Stomach smooth muscle (tissue), 2 donors: Measurements from ENCODE around the gene FTO.

ENCODE experiments used
- H3K27ac ChIP-seq: one replicate; pipeline ENCODE4 v1.7.0; 2013; ENCODE audit warnings: mild to moderate bottlenecking, low read length, inconsistent platforms
- H3K27me3 ChIP-seq, 2 donors: one replicate each; pipeline ENCODE4 v1.7.0; 2013; ENCODE audit warnings: low read length in 2 of 2; ENCODE audit not compliant: insufficient read depth in 2 of 2, control insufficient read depth in 1 of 2
- H3K36me3 ChIP-seq, 2 donors: one replicate each; pipeline ENCODE4 v1.7.0; 2013; ENCODE audit warnings: low read length in 2 of 2; ENCODE audit not compliant: control insufficient read depth in 2 of 2, insufficient read depth in 2 of 2
- H3K4me1 ChIP-seq: one replicate; pipeline ENCODE4 v1.7.0; 2013; ENCODE audit warnings: low read length; ENCODE audit not compliant: control insufficient read depth, insufficient read depth
- H3K4me3 ChIP-seq, 2 donors: one replicate each; pipeline ENCODE4 v1.7.0; 2013; ENCODE audit warnings: low read length in 2 of 2
- H3K9ac ChIP-seq, 2 donors: one replicate each; pipeline ENCODE4 v1.7.0; 2013; ENCODE audit warnings: low read length in 2 of 2, mild to moderate bottlenecking in 1 of 2
- H3K9me3 ChIP-seq, 2 donors: one replicate each; pipeline ENCODE4 v1.7.0; 2013; ENCODE audit warnings: low read length in 2 of 2; ENCODE audit not compliant: control insufficient read depth in 2 of 2
- donor health status: healthy.
- donor health status: Pancreatic carcinoma.

FTO gene

DNA sequence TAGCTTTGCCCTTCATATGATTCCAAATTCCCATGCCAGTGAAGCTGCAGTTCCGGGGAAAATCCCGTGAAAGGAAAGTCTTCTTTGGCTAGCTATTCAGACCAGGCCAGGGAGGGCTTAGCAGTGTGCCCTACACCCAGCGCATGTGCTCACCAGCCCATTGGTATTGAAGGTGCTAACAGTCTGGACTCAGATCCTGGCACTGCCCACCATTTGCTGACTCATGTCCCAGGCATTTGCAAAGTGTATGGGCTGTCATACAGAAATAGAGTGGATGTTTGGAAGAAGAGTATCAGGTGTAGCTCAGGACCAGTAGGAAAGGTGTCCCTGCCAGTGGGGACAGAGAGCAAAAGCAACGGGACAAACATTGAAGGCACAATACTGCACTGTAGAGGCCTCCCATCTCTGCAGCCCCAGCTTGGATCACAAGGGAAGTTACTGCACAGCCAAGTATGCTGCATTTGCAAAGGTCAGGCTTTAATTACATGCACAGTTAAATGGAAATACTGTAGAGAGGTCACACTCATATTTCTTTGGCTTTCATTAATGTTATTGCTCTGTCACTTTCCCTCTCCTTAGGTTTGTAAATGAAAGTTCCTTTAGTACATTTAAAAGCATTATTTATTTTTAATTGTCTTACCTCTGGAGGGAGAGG is 362.6 kb downstream of the FTO start:
- H3K4me3 ChIP-seq, result no peak overlapping the region
- no peak overlapping the region for H3K27ac ChIP-seq

DNA sequence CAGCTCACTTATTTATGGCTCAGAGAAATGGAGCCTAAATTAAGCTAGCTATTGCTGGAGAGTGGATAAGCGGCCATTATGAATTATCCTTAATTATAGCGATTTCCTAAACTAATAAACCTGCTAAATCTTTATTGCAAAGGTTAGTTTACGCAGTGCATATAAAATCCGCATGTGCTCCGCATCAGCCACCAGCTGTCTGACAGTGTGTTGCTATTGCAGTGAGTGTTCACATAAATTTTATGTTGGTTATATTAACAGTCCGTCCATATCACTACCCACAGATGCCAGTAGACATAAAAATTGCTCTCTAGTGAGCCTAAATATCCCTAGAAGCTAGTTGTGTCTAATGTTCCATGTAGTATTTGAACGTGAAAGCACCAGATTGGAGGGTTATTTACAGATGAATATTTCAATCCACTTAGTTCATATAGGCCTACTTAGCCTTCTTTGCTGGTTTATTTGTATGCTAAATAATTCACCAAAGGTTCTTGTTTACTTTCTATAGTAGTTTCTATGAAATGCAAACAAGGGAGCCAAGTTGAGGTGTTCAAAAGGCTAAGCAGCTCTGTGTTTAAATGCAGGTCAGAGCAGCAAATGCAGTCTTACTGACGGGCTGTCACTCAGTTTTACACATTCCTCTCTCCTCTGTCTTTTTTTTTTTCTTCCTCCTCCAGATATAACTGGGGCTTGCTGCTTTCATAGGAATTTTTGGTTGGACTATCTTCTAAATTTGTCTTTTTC is 363.5 kb downstream of the FTO start:
- Histone ChIP-seq H3K27ac (no peak overlapping the region), H3K9me3 (no peaks in the 10 kb centered on the region), H3K4me3 (no peak overlapping the region), H3K36me3 (no peaks in the 10 kb centered on the region), H3K27me3 (no peaks in the 10 kb centered on the region), H3K9ac (no peak overlapping the region), H3K4me1 (no peaks in the 10 kb centered on the region)

More for the DNA sequence above, 362.6 kb downstream of the FTO start:
- H3K4me1 ChIP-seq, result no peaks in the 10 kb centered on the region
- H3K9ac ChIP-seq, result no peak overlapping the region
- H3K27me3 ChIP-seq, result no peaks in the 10 kb centered on the region
- no peaks in the 10 kb centered on the region for H3K36me3 ChIP-seq
- H3K9me3 ChIP-seq, result no peaks in the 10 kb centered on the region

GRCh38 chr16:54068212-54068611 is 364.3 kb downstream of the FTO start:
- H3K9me3 ChIP-seq, result no peaks in the 10 kb centered on the region
- H3K27me3 ChIP-seq, result no peaks in the 10 kb centered on the region
- no peaks in the 10 kb centered on the region for H3K4me1 ChIP-seq
- no peak overlapping the region for H3K9ac ChIP-seq
- no peaks in the 10 kb centered on the region for H3K36me3 ChIP-seq
- H3K4me3 ChIP-seq, result no peak overlapping the region
- no peak overlapping the region for H3K27ac ChIP-seq

DNA sequence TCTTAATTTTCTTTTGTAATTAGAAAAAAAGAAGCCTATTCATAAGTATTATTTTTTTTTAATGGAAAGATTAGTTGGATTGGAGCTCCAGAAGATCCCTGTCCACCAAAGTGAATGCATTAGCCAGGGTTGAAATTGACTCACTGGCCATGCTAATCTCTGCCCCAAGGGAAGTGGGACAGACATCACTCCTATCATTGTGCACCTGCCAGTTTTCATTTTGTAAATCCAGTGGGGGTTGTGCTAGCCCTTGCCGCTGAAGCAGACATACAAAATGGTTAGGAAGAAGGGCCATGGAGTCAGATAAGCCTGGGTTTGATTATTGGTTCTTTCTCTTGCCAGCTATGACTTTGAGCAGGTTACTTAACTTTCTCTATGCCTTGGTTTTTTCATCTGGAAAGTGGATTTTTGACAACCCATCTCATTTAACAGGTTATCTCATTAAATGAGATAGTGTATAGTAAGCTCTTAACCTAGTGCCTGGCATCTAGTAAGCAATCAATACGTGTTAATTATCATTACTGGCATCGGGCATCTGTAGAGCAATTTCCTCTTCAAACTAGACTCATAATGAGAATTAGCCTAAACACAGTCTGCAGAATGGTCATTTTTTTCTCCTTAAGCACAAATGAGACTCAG is 365.8 kb downstream of the FTO start:
- Histone ChIP-seq H3K4me3 (no peak overlapping the region), H3K27me3 (no peaks in the 10 kb centered on the region), H3K36me3 (no peaks in the 10 kb centered on the region), H3K27ac (no peak overlapping the region), H3K9ac (no peak overlapping the region), H3K4me1 (no peaks in the 10 kb centered on the region), H3K9me3 (no peaks in the 10 kb centered on the region)

- no peaks in the 10 kb centered on the region for H3K9me3 ChIP-seq
- H3K4me3 ChIP-seq, result no peak overlapping the region
These were observed 366.9 kb downstream of the FTO start for GRCh38 chr16:54070789-54071343.

GRCh38 chr16:54071514-54071913 is 367.6 kb downstream of the FTO start:
- H3K27me3 ChIP-seq, result no peaks in the 10 kb centered on the region
- H3K4me1 ChIP-seq, result no peaks in the 10 kb centered on the region
- no peaks in the 10 kb centered on the region for H3K9me3 ChIP-seq
- H3K27ac ChIP-seq, result no peak overlapping the region
- no peaks in the 10 kb centered on the region for H3K36me3 ChIP-seq
- H3K4me3 ChIP-seq, result no peak overlapping the region
- no peak overlapping the region for H3K9ac ChIP-seq

More at GRCh38 chr16:54070789-54071343, 366.9 kb downstream of the FTO start:
- H3K4me1 ChIP-seq, result no peaks in the 10 kb centered on the region
- no peak overlapping the region for H3K27ac ChIP-seq
- H3K36me3 ChIP-seq, result no peaks in the 10 kb centered on the region
- no peaks in the 10 kb centered on the region for H3K27me3 ChIP-seq
- H3K9ac ChIP-seq, result no peak overlapping the region

- Histone ChIP-seq H3K9ac (no peak overlapping the region), H3K9me3 (no peaks in the 10 kb centered on the region), H3K4me1 (no peaks in the 10 kb centered on the region), H3K4me3 (no peak overlapping the region), H3K36me3 (no peaks in the 10 kb centered on the region), H3K27me3 (no peaks in the 10 kb centered on the region), H3K27ac (no peak overlapping the region)
These were observed 368.3 kb downstream of the FTO start for GRCh38 chr16:54072237-54072636.

- H3K9me3 ChIP-seq, result no peaks in the 10 kb centered on the region
- no peaks in the 10 kb centered on the region for H3K36me3 ChIP-seq
- no peaks in the 10 kb centered on the region for H3K27me3 ChIP-seq
- no peak overlapping the region for H3K27ac ChIP-seq
- H3K4me1 ChIP-seq, result no peaks in the 10 kb centered on the region
- H3K9ac ChIP-seq, result no peak overlapping the region
- no peak overlapping the region for H3K4me3 ChIP-seq
These were observed 369.4 kb downstream of the FTO start for GRCh38 chr16:54073356-54073755.

GRCh38 chr16:54075446-54075845 is 371.5 kb downstream of the FTO start:
- Histone ChIP-seq H3K36me3 (no peaks in the 10 kb centered on the region), H3K4me3 (no peak overlapping the region), H3K4me1 (no peaks in the 10 kb centered on the region), H3K27ac (no peak overlapping the region), H3K27me3 (no peaks in the 10 kb centered on the region), H3K9me3 (no peaks in the 10 kb centered on the region), H3K9ac (no peak overlapping the region)

- H3K4me3 ChIP-seq, result no peak overlapping the region
- no peak overlapping the region for H3K9ac ChIP-seq
- no peaks in the 10 kb centered on the region for H3K36me3 ChIP-seq
- no peaks in the 10 kb centered on the region for H3K9me3 ChIP-seq
- no peaks in the 10 kb centered on the region for H3K27me3 ChIP-seq
- H3K27ac ChIP-seq, result no peak overlapping the region
- H3K4me1 ChIP-seq, result no peaks in the 10 kb centered on the region
These were observed 372.1 kb downstream of the FTO start for GRCh38 chr16:54076006-54076504.
